Trophoblast cell (in vitro differentiated cells and primary cell): ENCODE measurements around the gene C9orf72.

Experiments
- DNase-seq, 2 donors: peaks; one replicate each; pipeline ENCODE4 v3.0.0-alpha.2; 2016
- H2AFZ ChIP-seq: 2 replicates; pipeline ENCODE4 v1.6.1; 2013; ENCODE audit warnings: low read length, moderate library complexity, mild to moderate bottlenecking; ENCODE audit not compliant: insufficient read depth, poor library complexity
- H2AK5ac ChIP-seq: 2 replicates; pipeline ENCODE4 v1.6.1; 2013; ENCODE audit warnings: mild to moderate bottlenecking, low read length
- H2BK120ac ChIP-seq: 2 replicates; pipeline ENCODE4 v1.6.1; 2013; ENCODE audit warnings: low read length, mild to moderate bottlenecking, moderate library complexity; ENCODE audit not compliant: insufficient read depth, poor library complexity
- H2BK12ac ChIP-seq: 2 replicates; pipeline ENCODE4 v1.6.1; 2013; ENCODE audit warnings: mild to moderate bottlenecking, low read length, moderate library complexity
- H2BK5ac ChIP-seq: 2 replicates; pipeline ENCODE4 v1.6.1; 2013; ENCODE audit warnings: low read length, low read depth, moderate library complexity, mild to moderate bottlenecking; ENCODE audit not compliant: poor library complexity
- H3K14ac ChIP-seq: 2 replicates; pipeline ENCODE4 v1.6.1; 2013; ENCODE audit warnings: mild to moderate bottlenecking, low read length
- H3K18ac ChIP-seq: 2 replicates; pipeline ENCODE4 v1.6.1; 2013; ENCODE audit warnings: mild to moderate bottlenecking, low read length
- H3K23ac ChIP-seq: 2 replicates; pipeline ENCODE4 v1.6.1; 2013; ENCODE audit warnings: low read length
- H3K27ac ChIP-seq: 2 replicates; pipeline ENCODE4 v1.5.1; 2013; ENCODE audit warnings: low read depth, mild to moderate bottlenecking, inconsistent platforms, low read length, moderate library complexity
- H3K27me3 ChIP-seq: 2 replicates; pipeline ENCODE4 v1.6.1; 2013; ENCODE audit warnings: inconsistent platforms, mild to moderate bottlenecking, low read length, moderate library complexity; ENCODE audit not compliant: insufficient read depth
- H3K36me3 ChIP-seq, 2 experiments: 1 replicate in 1 of 2; 2 replicates in 1 of 2; pipeline ENCODE4 v1.6.1; 2013; ENCODE audit warnings: low read length in 2 of 2, mild to moderate bottlenecking in 2 of 2, moderate library complexity in 1 of 2; ENCODE audit not compliant: insufficient read depth in 2 of 2, control insufficient read depth in 1 of 2
- H3K4ac ChIP-seq: 2 replicates; pipeline ENCODE4 v1.6.1; 2013; ENCODE audit warnings: low read depth, mild to moderate bottlenecking, low read length, moderate library complexity
- H3K4me1 ChIP-seq, 2 experiments: 1 replicate in 1 of 2; 2 replicates in 1 of 2; pipeline ENCODE4 v1.6.1; 2013; ENCODE audit warnings: low read length in 2 of 2, mild to moderate bottlenecking in 2 of 2, moderate library complexity in 1 of 2; ENCODE audit not compliant: insufficient read depth in 2 of 2, control insufficient read depth in 1 of 2
- H3K4me2 ChIP-seq: 2 replicates; pipeline ENCODE4 v1.6.1; 2013; ENCODE audit warnings: inconsistent platforms, mild to moderate bottlenecking, low read length, moderate library complexity
- H3K4me3 ChIP-seq: 2 replicates; pipeline ENCODE4 v1.5.1; 2013; ENCODE audit warnings: mild to moderate bottlenecking, low read depth, low read length, inconsistent platforms
- H3K79me1 ChIP-seq: one replicate; pipeline ENCODE4 v1.6.1; 2013; ENCODE audit warnings: low read length
- H3K79me2 ChIP-seq: 2 replicates; pipeline ENCODE4 v1.6.1; 2013; ENCODE audit warnings: low read length, mild to moderate bottlenecking; ENCODE audit not compliant: control insufficient read depth, insufficient read depth, poor library complexity
- H3K9ac ChIP-seq: 2 replicates; pipeline ENCODE4 v1.6.1; 2013; ENCODE audit warnings: mild to moderate bottlenecking, low read length
- H3K9me3 ChIP-seq: 2 replicates; pipeline ENCODE4 v1.6.1; 2013; ENCODE audit warnings: low read depth, mild to moderate bottlenecking, control low read depth, inconsistent platforms, low read length; ENCODE audit not compliant: insufficient read depth
- H4K12ac ChIP-seq: 2 replicates; pipeline ENCODE4 v1.6.1; 2013; ENCODE audit warnings: low read depth, mild to moderate bottlenecking, low read length, moderate library complexity
- H4K8ac ChIP-seq: 2 replicates; pipeline ENCODE4 v1.6.1; 2013; ENCODE audit warnings: low read depth, mild to moderate bottlenecking, low read length, moderate library complexity
- H4K91ac ChIP-seq: one replicate; pipeline ENCODE4 v1.6.1; 2013; ENCODE audit warnings: low read depth, mild to moderate bottlenecking, low read length, moderate library complexity
- WGBS: extraction: QIAGEN DNeasy Blood & Tissue Kit; methylation state at CpG from one replicate; pipeline ENCODE4 v1.1.7; 2013; ENCODE audit warnings: missing lambda C conversion rate; ENCODE audit not compliant: insufficient read length, insufficient coverage; ENCODE audit errors: extremely low coverage; 5-methylcytosine and 5-hydroxymethylcytosine counted together

The C9orf72 gene

DNA sequence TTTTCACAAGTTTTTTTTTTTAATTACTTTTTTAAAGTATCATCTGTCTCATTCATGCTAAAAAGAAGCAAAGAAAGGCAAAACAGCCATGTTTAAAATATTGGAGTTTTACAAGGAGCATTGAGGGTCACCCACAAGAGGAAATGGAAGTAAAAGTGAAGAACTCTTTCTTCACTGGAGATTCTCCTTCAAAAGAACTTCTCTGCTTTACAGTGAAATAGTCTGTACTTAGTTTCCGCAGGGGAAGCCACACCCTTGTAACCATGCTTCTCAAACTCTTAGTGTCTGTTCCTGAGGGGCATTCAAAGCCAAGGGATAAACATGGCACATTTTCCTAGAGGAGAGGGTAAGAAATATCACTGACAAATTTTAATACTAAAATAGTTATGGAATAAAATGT, 8.6 kb downstream of the C9orf72 start:
- no peak overlapping the region for H2BK12ac ChIP-seq
- H4K91ac ChIP-seq: no peak overlapping the region
- H3K14ac ChIP-seq: no peak overlapping the region
- no peak overlapping the region for H2AFZ ChIP-seq
- H4K8ac ChIP-seq: no peak overlapping the region
- no CpG with 5 or more reads among the region's 1 CpG for WGBS
- H3K27me3 ChIP-seq: no peaks in the 10 kb centered on the region
- H3K79me2 ChIP-seq: no peaks in the 10 kb centered on the region
- H3K4me1 ChIP-seq: no peaks in the 10 kb centered on the region
- no peak overlapping the region for H4K12ac ChIP-seq
- no peak overlapping the region for H3K23ac ChIP-seq
- H3K18ac ChIP-seq: no peak overlapping the region
- no peaks in the 10 kb centered on the region for H3K79me1 ChIP-seq
- H3K9me3 ChIP-seq: no peaks in the 10 kb centered on the region
- no peak overlapping the region for H3K9ac ChIP-seq
- no peak overlapping the region for H2AK5ac ChIP-seq
- H3K4me3 ChIP-seq: no peak overlapping the region
- no peak for DNase-seq
- no peak overlapping the region for H3K4ac ChIP-seq
- H2BK5ac ChIP-seq: no peak overlapping the region
- no peak overlapping the region for H2BK120ac ChIP-seq
- peaks cover 0 to 3% of the 10 kb centered on the region in 2 experiments for H3K36me3 ChIP-seq
- no peak overlapping the region for H3K4me2 ChIP-seq
- no peak overlapping the region for H3K27ac ChIP-seq

DNA sequence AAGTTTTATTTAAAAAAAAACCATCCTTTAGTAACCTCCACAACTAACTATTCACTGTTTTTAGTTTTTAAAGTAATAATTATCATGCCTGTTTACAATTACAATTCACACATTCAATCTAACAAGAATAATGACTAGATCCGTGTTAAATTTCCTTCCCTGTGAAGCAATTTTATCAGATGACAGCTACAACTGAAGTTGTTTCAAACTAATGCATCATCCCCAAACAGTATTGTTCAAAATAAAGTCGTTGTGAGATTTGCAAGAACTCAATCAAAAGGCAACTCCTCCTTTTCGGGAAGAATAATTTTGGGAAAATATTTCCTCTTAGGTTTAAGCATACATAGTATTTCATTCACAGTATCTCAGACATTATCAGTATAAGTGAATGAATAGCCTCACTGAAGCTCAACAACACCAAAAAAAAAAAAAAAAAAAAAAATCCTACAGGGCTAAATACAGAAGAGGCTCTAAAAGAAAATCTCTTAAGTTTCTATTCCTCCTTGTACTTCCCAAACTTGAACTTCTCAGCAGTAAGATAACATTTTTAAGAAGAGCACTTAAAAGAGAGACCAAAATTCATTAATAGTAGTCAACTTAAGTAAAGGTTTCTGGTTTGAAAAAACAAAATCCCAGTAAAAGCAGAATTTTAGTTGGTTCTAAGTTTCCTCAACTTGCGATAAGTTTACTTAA, 9.4 kb downstream of the C9orf72 start:
- WGBS: no CpG with 5 or more reads among the region's 4 CpGs

DNA sequence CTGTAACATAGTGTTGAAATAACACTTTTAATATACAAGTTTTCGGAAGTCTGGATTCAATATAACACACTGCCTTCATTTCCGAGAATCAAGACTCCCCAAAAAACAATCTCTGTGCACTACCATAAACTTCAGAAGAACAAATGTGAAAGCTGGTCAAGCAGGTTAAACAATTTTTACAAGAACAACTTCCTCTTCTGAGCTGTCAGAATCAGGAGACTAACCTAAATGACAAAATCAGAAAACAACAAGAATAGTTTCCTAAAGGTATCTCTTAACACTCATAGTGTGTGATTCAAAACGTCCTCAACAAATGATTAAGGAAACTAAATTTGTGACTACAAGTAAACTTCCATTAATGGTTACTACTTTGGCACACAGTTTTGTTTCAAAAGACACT, 11.6 kb downstream of the C9orf72 start:
- Histone ChIP-seq H3K79me2 (no peaks in the 10 kb centered on the region), H3K4me3 (no peak overlapping the region), H3K79me1 (no peaks in the 10 kb centered on the region), H3K4me2 (no peak overlapping the region), H4K8ac (no peak overlapping the region), H3K23ac (no peak overlapping the region), H3K14ac (no peak overlapping the region), H2BK5ac (no peak overlapping the region), H2BK120ac (no peak overlapping the region), H3K4ac (no peak overlapping the region), H4K91ac (no peak overlapping the region), H2AK5ac (no peak overlapping the region), H2BK12ac (no peak overlapping the region), H3K4me1 (no peaks in the 10 kb centered on the region), H3K27me3 (no peaks in the 10 kb centered on the region), H2AFZ (no peak overlapping the region), H3K18ac (no peak overlapping the region), H3K9me3 (no peaks in the 10 kb centered on the region), H4K12ac (no peak overlapping the region), H3K27ac (no peak overlapping the region), H3K9ac (no peak overlapping the region), H3K36me3 (peaks cover 0 to 3% of the 10 kb centered on the region in 2 experiments)
- no CpG with 5 or more reads among the region's 3 CpGs for WGBS
- DNase-seq: no peak

More for the DNA sequence above, 9.4 kb downstream of the C9orf72 start:
- Histone ChIP-seq H2AFZ (no peak overlapping the region), H3K79me2 (no peaks in the 10 kb centered on the region), H3K4me3 (no peak overlapping the region), H2AK5ac (no peak overlapping the region), H3K36me3 (peaks cover 0 to 3% of the 10 kb centered on the region in 2 experiments), H2BK5ac (no peak overlapping the region), H4K8ac (no peak overlapping the region), H4K12ac (no peak overlapping the region), H3K4ac (no peak overlapping the region), H3K23ac (no peak overlapping the region), H3K9me3 (no peaks in the 10 kb centered on the region), H3K4me2 (no peak overlapping the region), H2BK120ac (no peak overlapping the region), H2BK12ac (no peak overlapping the region), H3K4me1 (no peaks in the 10 kb centered on the region), H3K27ac (no peak overlapping the region), H3K9ac (no peak overlapping the region), H3K27me3 (no peaks in the 10 kb centered on the region), H3K18ac (no peak overlapping the region), H3K14ac (no peak overlapping the region), H4K91ac (no peak overlapping the region), H3K79me1 (no peaks in the 10 kb centered on the region)
- DNase-seq: no peak

DNA sequence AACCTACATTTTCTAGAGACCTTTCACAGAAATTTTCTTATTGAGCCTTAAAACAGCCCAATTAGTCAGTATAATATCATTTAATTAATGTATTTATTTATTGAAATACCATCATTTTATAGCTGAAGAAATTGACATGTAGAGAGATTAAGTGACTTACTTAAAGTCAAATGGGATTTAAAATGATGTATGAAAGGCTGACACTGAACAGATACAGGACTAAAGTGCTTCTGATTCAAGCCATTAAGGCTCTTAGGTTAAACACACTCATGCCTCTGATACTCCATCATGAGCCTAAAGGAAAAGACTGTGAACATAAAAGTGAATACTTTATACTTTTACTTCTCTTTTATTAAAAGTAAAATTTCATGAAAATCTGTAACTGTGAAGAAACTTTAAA, 12.8 kb downstream of the C9orf72 start:
- Histone ChIP-seq H4K8ac (no peak overlapping the region), H3K9me3 (no peaks in the 10 kb centered on the region), H3K4me1 (no peaks in the 10 kb centered on the region), H3K36me3 (peaks cover 3% of the 10 kb centered on the region in 2 experiments), H3K14ac (no peak overlapping the region), H3K4ac (no peak overlapping the region), H4K12ac (no peak overlapping the region), H2AFZ (no peak overlapping the region), H3K27ac (no peak overlapping the region), H3K79me1 (no peaks in the 10 kb centered on the region), H3K79me2 (no peaks in the 10 kb centered on the region), H3K4me3 (no peak overlapping the region), H3K27me3 (no peaks in the 10 kb centered on the region), H4K91ac (no peak overlapping the region), H3K4me2 (no peak overlapping the region), H2BK120ac (no peak overlapping the region), H2BK12ac (no peak overlapping the region), H2BK5ac (no peak overlapping the region), H3K9ac (no peak overlapping the region), H3K18ac (no peak overlapping the region), H3K23ac (no peak overlapping the region), H2AK5ac (no peak overlapping the region)
- DNase-seq: no peak
